K562 (cell line): ENCODE results near the gene TMEM43. TPM values are rescaled to one million over a fixed set of nuclear protein-coding genes. Genes with fewer than 3 reads are reported as not detected.
A peak's percentile ranks its signal among the peaks of the same experiment; 100 is the strongest.

Experiments
- EP300 ChIP-seq: IDR thresholded peaks from 2 replicates; pipeline ENCODE4 v1.6.1; 2012; ENCODE audit warnings: low read length, improper control_type of control experiment
- GABPB1 ChIP-seq: sonication (generic); formaldehyde crosslinking; IDR thresholded peaks from 2 replicates; pipeline ENCODE4 v1.8.0; 2022; ENCODE audit warnings: mild to moderate bottlenecking, missing genetic modification reagents
- HINFP ChIP-seq: fragments of 450-650 bp; conservative IDR thresholded peaks from 2 replicates; pipeline ENCODE4 v1.6.1; 2016; ENCODE audit warnings: missing genetic modification characterization, low read depth, mild to moderate bottlenecking, control low read depth, missing compliant biosample characterization
- HLTF ChIP-seq: fragments of 450-650 bp; IDR thresholded peaks from 2 replicates; pipeline ENCODE4 v1.6.1; 2016
- HMBOX1 ChIP-seq: sonication (generic); IDR thresholded peaks from 2 replicates; pipeline ENCODE4 v1.6.1; 2016
- SIN3A ChIP-seq, 2 experiments: fragments of 150-350 bp in 1 of 2; IDR thresholded peaks; 2 replicates each; pipeline ENCODE4 v1.6.1; 2011 to 2016; ENCODE audit warnings: borderline replicate concordance in 2 of 2, low read depth in 2 of 2, low read length in 2 of 2, mild to moderate bottlenecking in 2 of 2, moderate library complexity in 2 of 2; ENCODE audit not compliant: control insufficient read depth in 1 of 2
- ZBTB33 ChIP-seq: sonication (generic); formaldehyde crosslinking; IDR thresholded peaks from 2 replicates; pipeline ENCODE4 v1.8.1; 2023; ENCODE audit warnings: mild to moderate bottlenecking, missing genetic modification reagents
- polyA plus RNA-seq, 8 experiments: library from polyadenylated mRNA; depleted of rRNA in 4 of 8; stranded (reverse) in 5 of 8; unstranded in 3 of 8; fragments of >200 nt; fragmentation: Nextera tagmentation in 2 of 8; fragmentation: Illumina TruSeq in 1 of 8; extraction: Ambion mirVana in 2 of 8; extraction: Trizol in 1 of 8; gene quantifications; 2 replicates each; pipeline versions ENCODE4 v1.2.1 to v1.2.3, GENCODE V29; 2011 to 2014; ENCODE audit warnings: inconsistent platforms in 1 of 8, missing spikeins in 1 of 8
- total RNA-seq, 7 experiments: library from RNA; depleted of rRNA in 6 of 7; stranded (reverse); fragments of >200 nt in 6 of 7; fragmentation: Illumina TruSeq in 2 of 7; extraction: Trizol in 2 of 7; gene quantifications; 2 replicates each; pipeline versions ENCODE4 v1.2.1 to v1.2.3, GENCODE V29; 2011 to 2021; ENCODE audit warnings: low replicate concordance in 1 of 7

Gene TMEM43
- total and polyA plus RNA-seq, 9 of the 15 experiments (the other 6 are each of a cell fraction or from before 2014, with no cell fraction given): 16.7 to 46.1 (median 35.7) TPM

- TF ChIP-seq ZBTB33 (CRISPR knock-in tag) (peak; percentile 93), GABPB1 (CRISPR knock-in tag) (no peak), EP300 (no peak), HLTF (no peak), HINFP (tag) (no peak), SIN3A (IDR thresholded peaks at IDR 0.05; ENCODE audit: borderline replicate concordance in 2 of 2, control insufficient read depth in 1 of 2, low read depth in 2 of 2, low read length in 2 of 2) (no peak), HMBOX1 (no peak)
Observed at GRCh38 chr3:14148041-14148985, 23.5 kb downstream of the TMEM43 start (continued).
